Stomach smooth muscle (tissue), 2 donors: ENCODE measurements around the gene GBP7.

ENCODE experiments used
- H3K27ac ChIP-seq: one replicate; pipeline ENCODE4 v1.7.0; 2013; ENCODE audit warnings: mild to moderate bottlenecking, low read length, inconsistent platforms
- H3K27me3 ChIP-seq, 2 donors: one replicate each; pipeline ENCODE4 v1.7.0; 2013; ENCODE audit warnings: low read length in 2 of 2; ENCODE audit not compliant: insufficient read depth in 2 of 2, control insufficient read depth in 1 of 2
- H3K36me3 ChIP-seq, 2 donors: one replicate each; pipeline ENCODE4 v1.7.0; 2013; ENCODE audit warnings: low read length in 2 of 2; ENCODE audit not compliant: control insufficient read depth in 2 of 2, insufficient read depth in 2 of 2
- H3K4me1 ChIP-seq: one replicate; pipeline ENCODE4 v1.7.0; 2013; ENCODE audit warnings: low read length; ENCODE audit not compliant: control insufficient read depth, insufficient read depth
- H3K4me3 ChIP-seq, 2 donors: one replicate each; pipeline ENCODE4 v1.7.0; 2013; ENCODE audit warnings: low read length in 2 of 2
- H3K9ac ChIP-seq, 2 donors: one replicate each; pipeline ENCODE4 v1.7.0; 2013; ENCODE audit warnings: low read length in 2 of 2, mild to moderate bottlenecking in 1 of 2
- H3K9me3 ChIP-seq, 2 donors: one replicate each; pipeline ENCODE4 v1.7.0; 2013; ENCODE audit warnings: low read length in 2 of 2; ENCODE audit not compliant: control insufficient read depth in 2 of 2
- donor health status: healthy.
- donor health status: Pancreatic carcinoma.

Gene GBP7

GRCh38 chr1:89085781-89086180 lies 90.0 kb downstream of the GBP7 start:
- H3K36me3 ChIP-seq, result no peaks in the 10 kb centered on the region
- no peaks in the 10 kb centered on the region for H3K27me3 ChIP-seq
- no peak overlapping the region for H3K27ac ChIP-seq
- no peak overlapping the region for H3K4me3 ChIP-seq
- H3K9ac ChIP-seq, result no peak overlapping the region
- H3K4me1 ChIP-seq, result no peaks in the 10 kb centered on the region
- H3K9me3 ChIP-seq, result no peaks in the 10 kb centered on the region
